ENCODE data around the gene PTH2R.

- TF ChIP-seq BHLHE40 (IDR thresholded peaks at IDR 0.05; ENCODE audit: low read depth, low read length): no peak
- no peak for TF ChIP-seq CTCF (conservative IDR thresholded peaks at IDR 0.05; ENCODE audit: low read depth, low read length)
- TF ChIP-seq RAD21 (IDR thresholded peaks at IDR 0.05; ENCODE audit: low read length): no peak
- no peak for TF ChIP-seq POLR2A (IDR thresholded peaks at IDR 0.05; ENCODE audit: low read depth, low read length)
- no peak for TF ChIP-seq MXI1 (IDR thresholded peaks at IDR 0.05; ENCODE audit: borderline replicate concordance, low read depth, low read length)
- TF ChIP-seq, protein P1, sequence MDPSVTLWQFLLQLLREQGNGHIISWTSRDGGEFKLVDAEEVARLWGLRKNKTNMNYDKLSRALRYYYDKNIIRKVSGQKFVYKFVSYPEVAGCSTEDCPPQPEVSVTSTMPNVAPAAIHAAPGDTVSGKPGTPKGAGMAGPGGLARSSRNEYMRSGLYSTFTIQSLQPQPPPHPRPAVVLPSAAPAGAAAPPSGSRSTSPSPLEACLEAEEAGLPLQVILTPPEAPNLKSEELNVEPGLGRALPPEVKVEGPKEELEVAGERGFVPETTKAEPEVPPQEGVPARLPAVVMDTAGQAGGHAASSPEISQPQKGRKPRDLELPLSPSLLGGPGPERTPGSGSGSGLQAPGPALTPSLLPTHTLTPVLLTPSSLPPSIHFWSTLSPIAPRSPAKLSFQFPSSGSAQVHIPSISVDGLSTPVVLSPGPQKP (IDR thresholded peaks at IDR 0.05; ENCODE audit: borderline replicate concordance, low read depth, low read length): no peak
- no peak for TF ChIP-seq SMC3 (IDR thresholded peaks at IDR 0.05; ENCODE audit: low read depth, low read length)
- TF ChIP-seq, protein P2, sequence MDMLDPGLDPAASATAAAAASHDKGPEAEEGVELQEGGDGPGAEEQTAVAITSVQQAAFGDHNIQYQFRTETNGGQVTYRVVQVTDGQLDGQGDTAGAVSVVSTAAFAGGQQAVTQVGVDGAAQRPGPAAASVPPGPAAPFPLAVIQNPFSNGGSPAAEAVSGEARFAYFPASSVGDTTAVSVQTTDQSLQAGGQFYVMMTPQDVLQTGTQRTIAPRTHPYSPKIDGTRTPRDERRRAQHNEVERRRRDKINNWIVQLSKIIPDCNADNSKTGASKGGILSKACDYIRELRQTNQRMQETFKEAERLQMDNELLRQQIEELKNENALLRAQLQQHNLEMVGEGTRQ (IDR thresholded peaks at IDR 0.05; ENCODE audit: low read depth, low read length): no peak
- TF ChIP-seq CEBPB (IDR thresholded peaks at IDR 0.05; ENCODE audit: low read depth, low read length): no peak
- TF ChIP-seq RFX5 (IDR thresholded peaks at IDR 0.05; ENCODE audit: low read depth, low read length): no peak
- TF ChIP-seq MAFK (IDR thresholded peaks at IDR 0.05; ENCODE audit: low read depth, low read length): no peak
Observed at GRCh38 chr2:208488686-208489564, 82.3 kb downstream of the PTH2R start.

All from IMR-90 (cell line).